DMS79 (cell line): ENCODE results near the gene ENTPD2.
"Not testable (repeated sequence)": the region's sequence is repeated elsewhere in the genome, so short reads cannot be mapped to it uniquely, and the experiment has no call there.

Source experiments
- DNase-seq: peaks from one replicate; lab custom pipeline; 2025; lab: John Stamatoyannopoulos, UW

The ENTPD2 gene

GRCh38 chr9:137015976-137016375, 37.9 kb downstream of the ENTPD2 start:
- no peak for DNase-seq

- DNase-seq, result no peak
Observed at GRCh38 chr9:137015540-137015930, 38.3 kb downstream of the ENTPD2 start.

- DNase-seq, result no peak
Observed at GRCh38 chr9:137014776-137015539, 38.9 kb downstream of the ENTPD2 start.

GRCh38 chr9:137014166-137014565, 39.7 kb downstream of the ENTPD2 start:
- DNase-seq, result no peak

GRCh38 chr9:137013571-137013940, 40.3 kb downstream of the ENTPD2 start:
- DNase-seq, result no peak

- DNase-seq, result no peak
Observed at GRCh38 chr9:137012694-137013570, 40.9 kb downstream of the ENTPD2 start.

GRCh38 chr9:137011907-137012675, 41.8 kb downstream of the ENTPD2 start:
- no peak for DNase-seq

- DNase-seq, result no peak
Observed at GRCh38 chr9:137011156-137011555, 42.7 kb downstream of the ENTPD2 start.

- DNase-seq, result no peak
Observed at GRCh38 chr9:137009938-137010732, 43.7 kb downstream of the ENTPD2 start.

GRCh38 chr9:137009217-137009616, 44.6 kb downstream of the ENTPD2 start:
- no peak for DNase-seq

- DNase-seq, result no peak
Observed at GRCh38 chr9:137008312-137008711, 45.5 kb downstream of the ENTPD2 start.

- no peak for DNase-seq
Observed at GRCh38 chr9:137007816-137008270, 46.0 kb downstream of the ENTPD2 start.

- DNase-seq, result no peak
Observed at GRCh38 chr9:137007108-137007815, 46.6 kb downstream of the ENTPD2 start.

GRCh38 chr9:137006116-137007003, 47.5 kb downstream of the ENTPD2 start:
- no peak for DNase-seq

GRCh38 chr9:137004285-137004684, 49.6 kb downstream of the ENTPD2 start:
- not testable (repeated sequence) for DNase-seq

GRCh38 chr9:137002646-137003041, 51.2 kb downstream of the ENTPD2 start:
- no peak for DNase-seq

- DNase-seq, result no peak
Observed at GRCh38 chr9:137001857-137002645, 51.8 kb downstream of the ENTPD2 start.

- no peak for DNase-seq
Observed at GRCh38 chr9:137000177-137000930, 53.5 kb downstream of the ENTPD2 start.
